A549 treated with CORT108297 at 1 μM for 4 hours (cell line): ENCODE measurements around the gene HK1. TPM values are rescaled to one million over a fixed set of nuclear protein-coding genes. Genes with fewer than 3 reads are reported as not detected.

Source experiments
- total RNA-seq: library from RNA; stranded (reverse); fragments of 200-300 nt; extraction: Qiagen RNA extraction; gene quantifications from 5 replicates; pipeline ENCODE4 v1.2.3, GENCODE V29; 2022

HK1 gene
- total RNA-seq: 32.6 to 42.3 TPM (median 39.7 TPM) in 5 replicates

DNA sequence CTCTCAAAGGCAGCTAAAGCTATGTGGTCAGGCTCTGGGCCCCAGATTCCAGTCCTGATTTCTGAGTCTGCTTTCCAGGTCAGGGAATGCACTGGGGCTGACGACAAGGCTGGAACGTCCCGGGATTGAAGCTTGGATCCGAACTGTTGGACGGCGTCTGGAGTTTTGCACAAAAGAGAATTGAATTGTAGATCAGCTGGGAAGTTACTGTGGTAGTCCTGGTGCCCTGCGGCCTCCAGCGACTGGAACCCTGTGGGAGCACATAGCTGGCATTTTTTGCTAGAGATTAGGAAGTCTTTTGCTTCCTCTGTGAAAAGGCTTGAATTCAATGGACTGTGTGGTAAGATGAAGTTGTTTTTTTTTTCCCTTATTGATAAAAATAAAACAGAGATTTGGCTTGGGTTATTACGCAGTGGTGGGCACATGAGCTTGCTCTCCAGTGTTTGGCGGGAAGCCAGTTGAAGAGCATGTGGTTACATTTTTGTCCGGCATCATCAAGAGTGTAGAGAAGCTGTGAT lies at the start of gene HK1:
Gene HK1 (plus strand): TSS at position 51 of the 518 bp plus-strand sequence.

DNA sequence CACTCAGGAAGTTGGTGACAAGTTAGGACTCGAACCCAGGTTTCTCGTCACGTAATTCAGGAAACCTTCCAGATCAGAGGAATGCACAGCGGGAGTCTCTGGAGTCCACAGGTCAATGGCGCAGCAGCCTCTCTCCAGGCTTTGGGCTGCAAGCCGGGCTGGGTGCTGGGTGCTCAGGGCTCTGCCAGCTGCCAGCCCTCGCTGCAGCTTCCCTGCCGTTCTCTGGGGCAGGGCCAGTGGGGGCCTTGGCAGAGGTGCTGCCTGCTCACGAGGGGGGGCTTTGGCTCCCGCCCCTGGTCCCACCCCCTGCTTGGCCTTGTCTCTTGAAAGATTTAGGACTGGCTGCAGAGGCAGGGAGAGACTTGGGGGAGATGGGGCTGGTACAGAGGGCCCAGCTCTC lies 138.4 kb downstream of the HK1 start, which contains the start of gene TACR2:
Gene TACR2 (minus strand): TSS at position 224 of the 400 bp plus-strand sequence. CDS start 595 bp downstream, outside the sequence.

DNA sequence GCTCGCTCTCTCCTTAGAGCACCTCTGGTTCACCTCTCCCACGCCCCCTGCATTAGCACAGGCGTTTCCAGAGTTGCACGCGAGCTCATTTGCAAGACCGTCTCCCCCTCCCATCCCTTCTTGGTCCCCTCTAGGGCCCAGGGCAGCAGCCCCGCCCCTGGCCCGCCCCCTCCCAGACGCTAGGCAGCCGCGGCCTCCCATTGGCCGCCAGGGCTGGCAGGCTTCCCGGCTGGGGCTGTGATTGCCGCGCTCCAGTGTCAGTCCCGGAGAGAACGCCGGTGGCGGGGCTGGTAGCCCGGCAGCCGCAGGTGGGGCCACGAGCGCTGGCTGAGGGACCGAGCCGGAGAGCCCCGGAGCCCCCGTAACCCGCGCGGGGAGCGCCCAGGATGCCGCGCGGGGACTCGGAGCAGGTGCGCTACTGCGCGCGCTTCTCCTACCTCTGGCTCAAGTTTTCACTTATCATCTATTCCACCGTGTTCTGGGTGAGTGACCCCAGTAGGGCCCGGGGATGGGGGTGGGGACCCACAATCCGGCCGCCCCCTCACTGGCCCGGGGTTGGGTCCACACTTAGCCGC lies 173.0 kb downstream of the HK1 start, which contains the start of gene TSPAN15:
Gene TSPAN15 (plus strand): TSS at position 257 of the 575 bp plus-strand sequence. CDS start 130 bp downstream, at position 387.

Other genes starting within 250 kb of the HK1 start
- gene SRGN, start 190.4 kb upstream of the HK1 start, total RNA-seq: 57.1 to 87.2 TPM (median 61.2 TPM) in 5 replicates
- gene VPS26A, start 154.3 kb upstream of the HK1 start, total RNA-seq: 44.9 to 80.6 TPM (median 50.1 TPM) in 5 replicates
- gene SUPV3L1, start 98.3 kb upstream of the HK1 start, total RNA-seq: 31.9 to 36.1 TPM (median 34.7 TPM) in 5 replicates
- gene HKDC1, start 58.2 kb upstream of the HK1 start, total RNA-seq: 12.8 to 19.1 TPM (median 15.2 TPM) in 5 replicates
- gene TACR2, start 138.4 kb downstream of the HK1 start, total RNA-seq: 0.10 to 0.33 TPM (median 0.19 TPM) in 4 of 5 replicates, not detected in the other
- 81.5 to 113 TPM (median 107 TPM) in 5 replicates for gene TSPAN15, start 173.0 kb downstream of the HK1 start, total RNA-seq